HL-60 (cell line): ENCODE data around the gene TBC1D8B.

Source experiments
- DNase-seq, 2 experiments: peaks; one replicate each; pipeline ENCODE4 v3.0.0-alpha.2; 2010 to 2020; ENCODE audit warnings: low read depth in 1 of 2, low spot score in 1 of 2
- H3K27ac ChIP-seq: fragments of 250-450 bp; sonication (Bioruptor Pico); replicated peaks from 2 replicates; pipeline ENCODE4 v1.5.1; 2020; ENCODE audit warnings: mild to moderate bottlenecking, moderate library complexity
- H3K27me3 ChIP-seq: fragments of 250-450 bp; sonication (Bioruptor Pico); 2 replicates; pipeline ENCODE4 v1.5.1; 2021; ENCODE audit warnings: mild to moderate bottlenecking, moderate library complexity; ENCODE audit not compliant: insufficient read depth, poor library complexity, severe bottlenecking
- H3K4me3 ChIP-seq: replicated peaks from 2 replicates; pipeline ENCODE4 v1.5.1; 2011; ENCODE audit warnings: mild to moderate bottlenecking, control low read depth, low read length; ENCODE audit not compliant: insufficient read depth
- CTCF ChIP-seq: IDR thresholded peaks from one replicate; pipeline ENCODE4 v1.5.1; 2011; ENCODE audit warnings: low read length, control low read depth, inconsistent platforms; ENCODE audit not compliant: insufficient read depth
- GABPA ChIP-seq: IDR thresholded peaks from 2 replicates; pipeline ENCODE4 v1.6.1; 2012; ENCODE audit warnings: low read depth
- POLR2AphosphoS5 ChIP-seq: IDR thresholded peaks from 2 replicates; pipeline ENCODE4 v1.6.1; 2012; ENCODE audit warnings: low read depth
- SPI1 ChIP-seq: IDR thresholded peaks from 2 replicates; pipeline ENCODE4 v1.6.1; 2012; ENCODE audit warnings: low read depth, mild to moderate bottlenecking, borderline replicate concordance
- TF ChIP-seq, protein P1 (sequence below): IDR thresholded peaks from 2 replicates; pipeline ENCODE4 v1.6.1; 2012; ENCODE audit warnings: low read depth; ENCODE audit not compliant: insufficient replicate concordance

The TBC1D8B gene

DNA sequence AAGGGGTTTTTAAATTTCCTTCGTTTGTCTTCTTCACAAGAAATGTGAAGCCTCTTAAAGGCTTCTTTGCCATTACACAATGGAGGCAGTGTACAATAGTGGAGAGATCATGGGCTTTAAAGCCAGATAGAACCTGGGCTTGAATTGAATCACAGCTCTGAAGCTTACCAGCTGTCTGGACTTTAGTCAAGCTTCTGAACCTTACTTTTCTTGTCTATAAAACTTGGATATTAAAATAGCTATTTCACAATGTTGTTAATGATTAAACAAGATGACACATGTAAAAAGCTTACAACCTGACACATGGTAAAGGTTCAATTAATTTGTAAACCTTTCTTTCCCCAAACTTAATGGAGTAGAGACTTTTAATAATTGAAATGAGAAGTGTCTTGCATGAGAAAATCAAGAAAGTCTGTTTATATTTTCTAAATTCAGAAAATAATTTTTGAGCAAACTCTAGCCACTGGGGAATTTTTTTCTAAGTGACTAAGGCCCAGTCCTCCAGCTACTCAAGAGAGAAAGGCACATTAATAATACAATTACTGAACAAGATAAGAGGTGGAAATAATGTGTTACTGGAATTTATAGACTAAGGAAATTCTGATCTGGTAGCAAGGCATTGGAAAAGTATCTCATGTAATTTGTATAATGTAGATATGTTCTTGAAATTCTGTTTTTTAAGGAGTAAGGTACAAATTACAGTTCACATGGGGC, 21.7 kb upstream of the TBC1D8B start:
- TF ChIP-seq POLR2AphosphoS5 (no peak), CTCF (no peak), GABPA (no peak), SPI1 (no peak)
- TF ChIP-seq, protein P1, sequence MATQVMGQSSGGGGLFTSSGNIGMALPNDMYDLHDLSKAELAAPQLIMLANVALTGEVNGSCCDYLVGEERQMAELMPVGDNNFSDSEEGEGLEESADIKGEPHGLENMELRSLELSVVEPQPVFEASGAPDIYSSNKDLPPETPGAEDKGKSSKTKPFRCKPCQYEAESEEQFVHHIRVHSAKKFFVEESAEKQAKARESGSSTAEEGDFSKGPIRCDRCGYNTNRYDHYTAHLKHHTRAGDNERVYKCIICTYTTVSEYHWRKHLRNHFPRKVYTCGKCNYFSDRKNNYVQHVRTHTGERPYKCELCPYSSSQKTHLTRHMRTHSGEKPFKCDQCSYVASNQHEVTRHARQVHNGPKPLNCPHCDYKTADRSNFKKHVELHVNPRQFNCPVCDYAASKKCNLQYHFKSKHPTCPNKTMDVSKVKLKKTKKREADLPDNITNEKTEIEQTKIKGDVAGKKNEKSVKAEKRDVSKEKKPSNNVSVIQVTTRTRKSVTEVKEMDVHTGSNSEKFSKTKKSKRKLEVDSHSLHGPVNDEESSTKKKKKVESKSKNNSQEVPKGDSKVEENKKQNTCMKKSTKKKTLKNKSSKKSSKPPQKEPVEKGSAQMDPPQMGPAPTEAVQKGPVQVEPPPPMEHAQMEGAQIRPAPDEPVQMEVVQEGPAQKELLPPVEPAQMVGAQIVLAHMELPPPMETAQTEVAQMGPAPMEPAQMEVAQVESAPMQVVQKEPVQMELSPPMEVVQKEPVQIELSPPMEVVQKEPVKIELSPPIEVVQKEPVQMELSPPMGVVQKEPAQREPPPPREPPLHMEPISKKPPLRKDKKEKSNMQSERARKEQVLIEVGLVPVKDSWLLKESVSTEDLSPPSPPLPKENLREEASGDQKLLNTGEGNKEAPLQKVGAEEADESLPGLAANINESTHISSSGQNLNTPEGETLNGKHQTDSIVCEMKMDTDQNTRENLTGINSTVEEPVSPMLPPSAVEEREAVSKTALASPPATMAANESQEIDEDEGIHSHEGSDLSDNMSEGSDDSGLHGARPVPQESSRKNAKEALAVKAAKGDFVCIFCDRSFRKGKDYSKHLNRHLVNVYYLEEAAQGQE, result no peak

GRCh38 chrX:106783716-106784115, 18.8 kb upstream of the TBC1D8B start:
- no peak overlapping the region for H3K27ac ChIP-seq
- no peaks in the 10 kb centered on the region for H3K27me3 ChIP-seq
- H3K4me3 ChIP-seq, result no peak overlapping the region
- no peak for DNase-seq
- TF ChIP-seq SPI1 (no peak), GABPA (no peak), CTCF (no peak), POLR2AphosphoS5 (no peak)
- TF ChIP-seq, protein P1, result no peak

More for the DNA sequence above, 21.7 kb upstream of the TBC1D8B start:
- Histone ChIP-seq H3K27me3 (no peaks in the 10 kb centered on the region), H3K27ac (no peak overlapping the region), H3K4me3 (no peak overlapping the region)
- DNase-seq, result no peak

- no peak for DNase-seq
- Histone ChIP-seq H3K27me3 (no peaks in the 10 kb centered on the region), H3K27ac (no peak overlapping the region), H3K4me3 (no peak overlapping the region)
- TF ChIP-seq, protein P1, result no peak
- no peak for TF ChIP-seq POLR2AphosphoS5
- TF ChIP-seq CTCF, result no peak
- TF ChIP-seq GABPA, result no peak
- no peak for TF ChIP-seq SPI1
Measured at GRCh38 chrX:106791495-106791894, 11.0 kb upstream of the TBC1D8B start.
